Measurements from ENCODE around the gene MAP3K8. TPM values are rescaled to one million over a fixed set of nuclear protein-coding genes. Genes with fewer than 3 reads are reported as not detected.

MAP3K8 gene
- total and polyA plus RNA-seq, 7 donors = 2.4 to 8.3 (median 4.4) TPM

GRCh38 chr10:30502266-30503060 is 68.5 kb downstream of the MAP3K8 start:
- ATAC-seq (no peak), DNase-seq (no peak)
- peaks cover 0 to 3% (median 0%) of the 10 kb centered on the region in 3 donors for H3K27me3 ChIP-seq (ENCODE audit: insufficient read depth in 3 of 3, low read length in 2 of 3)
- intact Hi-C loops (cut with DNase I) = no loop called here
- no peaks in the 10 kb centered on the region for H3K36me3 ChIP-seq (ENCODE audit: insufficient read depth in 1 of 2, low read depth in 1 of 2)
- no peak overlapping the region for H3K4me3 ChIP-seq
- no peaks in the 10 kb centered on the region for H3K9me3 ChIP-seq
- TF ChIP-seq CTCF (IDR thresholded peaks at IDR 0.05) = no peak
- H3K4me1 ChIP-seq = no peaks in the 10 kb centered on the region
- H3K27ac ChIP-seq = no peak overlapping the region
- 56 to 60% (median 59%) methylated on average over 11 of the region's 11 CpGs for WGBS, 3 donors

- 90 to 96% (median 90%) methylated on average over 10 of the region's 10 CpGs for WGBS, 3 donors
- Histone ChIP-seq H3K9me3 (no peaks in the 10 kb centered on the region), H3K4me1 (no peaks in the 10 kb centered on the region), H3K27me3 (ENCODE audit: insufficient read depth in 3 of 3, low read length in 2 of 3) (peaks cover 0 to 3% (median 0%) of the 10 kb centered on the region in 3 donors), H3K4me3 (no peak overlapping the region), H3K27ac (no peak overlapping the region), H3K36me3 (ENCODE audit: insufficient read depth in 1 of 2, low read depth in 1 of 2) (no peaks in the 10 kb centered on the region)
- ATAC-seq (no peak), DNase-seq (no peak)
- no peak for TF ChIP-seq CTCF (IDR thresholded peaks at IDR 0.05)
- intact Hi-C loops (cut with DNase I) = no loop called here
Measured at GRCh38 chr10:30503700-30504266, 69.8 kb downstream of the MAP3K8 start.

- Histone ChIP-seq H3K27me3 (ENCODE audit: insufficient read depth in 3 of 3, low read length in 2 of 3) (peaks cover 0 to 3% (median 0%) of the 10 kb centered on the region in 3 donors), H3K4me1 (peaks cover 14% of the 10 kb centered on the region), H3K4me3 (no peak overlapping the region), H3K27ac (no peak overlapping the region), H3K9me3 (no peaks in the 10 kb centered on the region), H3K36me3 (ENCODE audit: insufficient read depth in 1 of 2, low read depth in 1 of 2) (no peaks in the 10 kb centered on the region)
- no peak for TF ChIP-seq CTCF (IDR thresholded peaks at IDR 0.05)
- WGBS, 3 donors = 66 to 76% (median 72%) methylated on average over 8 of the region's 8 CpGs
- ATAC-seq = no peak
- no peak for DNase-seq
- intact Hi-C loops (cut with DNase I) = no loop called here
Measured at GRCh38 chr10:30505543-30506298, 71.7 kb downstream of the MAP3K8 start.

GRCh38 chr10:30509508-30509907 is 75.5 kb downstream of the MAP3K8 start:
- ATAC-seq (peak in 3 of 4 donors; percentile 61 to 70 (median 63)), DNase-seq (no peak)
- WGBS, 3 donors = 51 to 64% (median 54%) methylated on average over 3 of the region's 3 CpGs
- no peak overlapping the region for H3K4me3 ChIP-seq
- intact Hi-C loops (cut with DNase I) = no loop called here
- no peak for TF ChIP-seq CTCF (IDR thresholded peaks at IDR 0.05)
- no peaks in the 10 kb centered on the region for H3K9me3 ChIP-seq
- H3K4me1 ChIP-seq = peaks cover 19% of the 10 kb centered on the region
- no peaks in the 10 kb centered on the region for H3K36me3 ChIP-seq (ENCODE audit: insufficient read depth in 1 of 2, low read depth in 1 of 2)
- no peaks in the 10 kb centered on the region for H3K27me3 ChIP-seq (ENCODE audit: insufficient read depth in 3 of 3, low read length in 2 of 3)
- peak overlapping the region; percentile 51 for H3K27ac ChIP-seq

All from psoas muscle (tissue), 8 donors.